NCI-H146 (cell line): ENCODE results near the gene CWF19L1.

Experiments used
- DNase-seq: peaks from one replicate; lab custom pipeline; 2025; lab: John Stamatoyannopoulos, UW

The CWF19L1 gene

GRCh38 chr10:100253041-100253440, 14.4 kb downstream of the CWF19L1 start:
- no peak for DNase-seq

GRCh38 chr10:100248820-100249219, 18.6 kb downstream of the CWF19L1 start:
- DNase-seq: no peak

DNA sequence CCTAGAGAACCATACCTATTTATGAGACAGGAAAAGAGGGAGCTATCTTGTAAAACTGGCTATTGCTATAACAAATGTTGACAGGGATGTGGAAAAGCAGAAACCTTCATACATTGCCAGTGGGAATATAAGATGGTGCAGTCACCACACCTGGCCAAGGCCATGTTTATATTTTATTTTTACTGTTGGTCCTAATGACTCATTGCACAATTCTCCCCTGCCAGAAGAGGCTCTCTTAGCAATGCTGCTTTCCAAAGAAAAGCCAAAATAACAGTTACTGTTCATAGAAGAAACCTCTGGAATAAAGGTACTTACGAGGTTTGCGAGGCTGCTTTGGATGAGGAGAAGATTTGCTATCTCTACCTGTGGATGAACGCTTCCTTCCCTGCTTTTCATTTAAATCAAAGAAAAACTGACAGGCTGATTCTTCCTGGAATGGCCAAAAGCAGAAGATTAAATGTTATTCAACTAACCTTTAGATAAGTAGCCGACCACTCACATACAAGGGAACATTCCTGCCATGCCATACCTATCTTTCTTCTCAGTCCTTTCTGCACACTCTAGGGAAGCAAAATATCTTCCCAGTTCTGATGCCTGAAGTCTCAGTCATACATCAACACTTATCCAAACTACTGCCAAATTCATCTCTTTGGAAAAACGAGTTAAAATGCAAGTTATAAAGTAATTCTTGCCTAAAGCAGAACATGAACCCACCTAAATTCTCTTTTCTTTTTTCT, 21.8 kb downstream of the CWF19L1 start:
- DNase-seq: no peak

DNA sequence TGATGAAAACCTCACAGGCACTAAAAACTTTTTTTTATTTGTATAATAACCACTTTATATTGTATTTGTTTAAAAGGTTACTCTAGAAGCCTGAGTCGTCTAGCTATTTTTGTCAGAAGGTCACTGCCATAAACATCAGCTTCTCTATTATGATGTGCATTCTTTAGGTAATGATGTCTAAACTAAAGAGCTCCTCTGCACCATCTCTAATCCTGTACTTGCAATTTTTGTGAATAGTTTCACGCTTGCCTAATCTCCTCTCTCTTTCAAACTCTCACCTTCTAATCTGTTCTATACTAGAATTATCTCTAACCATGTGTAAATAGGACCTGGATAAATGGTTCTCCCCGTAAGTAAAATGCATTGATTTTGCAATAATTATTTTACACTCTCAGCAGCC, 27.6 kb downstream of the CWF19L1 start:
- no peak for DNase-seq

- no peak for DNase-seq
Measured at GRCh38 chr10:100238429-100238828, 29.0 kb downstream of the CWF19L1 start.

- DNase-seq: no peak
Measured at GRCh38 chr10:100232101-100232500, 35.3 kb downstream of the CWF19L1 start.

GRCh38 chr10:100229819-100230422, 37.5 kb downstream of the CWF19L1 start:
- DNase-seq: no peak

DNA sequence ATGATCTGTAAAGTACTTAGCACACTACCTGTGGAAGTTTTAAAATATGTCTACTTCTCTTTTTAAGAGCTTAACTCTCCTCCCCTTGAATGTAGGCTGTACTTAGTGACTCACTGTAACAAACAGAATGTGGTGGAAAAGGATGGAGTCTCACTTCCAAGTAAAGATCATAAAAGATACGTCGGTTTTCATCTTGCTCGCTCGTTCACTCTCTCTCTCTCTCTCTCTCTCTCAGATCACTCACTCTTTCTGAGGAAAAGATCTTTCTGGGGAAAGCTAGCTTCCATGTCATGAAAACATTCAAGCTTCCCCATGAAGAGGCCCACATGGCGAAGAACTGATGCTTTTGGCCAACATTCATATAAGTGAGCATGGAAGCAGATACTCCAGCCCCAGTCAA, 43.6 kb downstream of the CWF19L1 start:
- DNase-seq: no peak

DNA sequence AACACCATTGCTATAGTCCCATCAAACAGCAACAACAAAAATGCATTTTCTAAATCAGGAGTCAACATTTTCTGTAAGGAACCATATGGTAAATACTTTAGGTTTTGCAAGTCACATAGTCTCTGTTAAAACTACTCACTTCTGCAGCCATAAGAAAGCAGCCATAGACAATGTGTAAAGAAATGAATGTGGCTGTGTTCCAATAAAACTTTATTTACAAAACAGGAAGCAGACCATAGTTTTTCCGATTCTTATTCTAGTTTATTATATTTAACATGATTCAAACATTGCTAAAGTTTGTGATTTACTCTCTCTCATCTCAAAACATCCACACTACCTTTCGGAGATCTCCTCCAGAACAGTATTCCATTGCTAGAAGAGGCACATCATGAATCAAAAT, 44.9 kb downstream of the CWF19L1 start:
- DNase-seq: no peak

- no peak for DNase-seq
Measured at GRCh38 chr10:100216006-100216405, 51.4 kb downstream of the CWF19L1 start.

DNA sequence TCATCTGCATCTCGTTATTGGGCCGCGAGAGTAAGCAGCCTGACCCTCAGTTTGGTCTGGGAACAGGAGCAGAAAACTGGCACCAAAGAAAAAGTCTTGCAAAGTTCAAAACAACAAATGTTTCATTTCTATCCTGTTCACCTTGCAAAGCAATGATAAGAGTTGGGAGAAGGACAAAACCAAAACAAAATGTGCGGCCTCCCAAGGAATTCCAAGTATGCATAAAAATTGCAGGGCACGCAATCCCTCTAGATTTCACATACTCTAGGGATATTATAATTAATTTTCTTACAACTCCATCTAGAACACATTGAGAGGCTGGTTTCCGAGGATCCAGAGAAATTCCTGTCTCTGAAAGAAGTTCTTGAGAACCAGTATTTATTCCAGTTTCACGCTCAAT, 58.1 kb downstream of the CWF19L1 start:
- no peak for DNase-seq

- DNase-seq: no peak
Measured at GRCh38 chr10:100208276-100208675, 59.2 kb downstream of the CWF19L1 start.

GRCh38 chr10:100204370-100204769, 63.1 kb downstream of the CWF19L1 start:
- DNase-seq: no peak

DNA sequence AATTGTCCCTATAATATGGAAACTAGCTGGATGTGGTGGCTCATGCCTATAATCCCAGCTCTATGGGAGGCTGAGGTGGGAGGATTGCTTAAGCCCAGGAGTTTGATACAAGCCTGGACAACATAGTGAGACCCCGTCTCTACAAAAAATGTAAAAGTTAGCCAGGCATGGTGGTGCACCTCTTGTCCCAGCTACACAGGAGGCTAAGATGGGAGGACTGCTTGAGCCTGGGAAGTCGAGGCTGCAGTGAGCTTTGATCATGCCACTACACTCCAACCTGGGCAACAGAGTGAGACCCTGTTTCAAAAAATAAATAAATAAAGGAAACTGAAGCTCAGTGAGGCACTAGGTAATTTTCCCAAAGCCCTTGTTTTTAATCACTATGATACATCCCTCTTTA, 65.9 kb downstream of the CWF19L1 start:
- no peak for DNase-seq

DNA sequence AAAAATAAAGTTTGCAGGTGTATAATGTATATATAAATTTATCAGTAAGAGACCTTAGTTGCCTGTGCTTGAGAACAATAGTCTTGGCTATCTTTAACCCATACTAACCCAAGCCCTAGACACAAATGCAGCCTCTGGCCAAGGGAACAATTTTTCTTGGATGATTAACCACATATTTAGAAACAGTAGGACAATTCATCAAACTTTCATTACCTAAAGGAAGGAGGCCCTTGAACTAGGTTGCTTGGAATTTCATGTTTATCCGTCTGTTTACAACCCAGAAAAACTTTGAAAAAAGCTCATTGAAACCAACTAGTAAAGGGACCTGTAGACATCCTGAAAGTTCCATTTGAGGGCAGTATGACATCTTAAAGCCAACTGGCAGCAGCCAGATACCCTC, 72.7 kb downstream of the CWF19L1 start:
- no peak for DNase-seq

DNA sequence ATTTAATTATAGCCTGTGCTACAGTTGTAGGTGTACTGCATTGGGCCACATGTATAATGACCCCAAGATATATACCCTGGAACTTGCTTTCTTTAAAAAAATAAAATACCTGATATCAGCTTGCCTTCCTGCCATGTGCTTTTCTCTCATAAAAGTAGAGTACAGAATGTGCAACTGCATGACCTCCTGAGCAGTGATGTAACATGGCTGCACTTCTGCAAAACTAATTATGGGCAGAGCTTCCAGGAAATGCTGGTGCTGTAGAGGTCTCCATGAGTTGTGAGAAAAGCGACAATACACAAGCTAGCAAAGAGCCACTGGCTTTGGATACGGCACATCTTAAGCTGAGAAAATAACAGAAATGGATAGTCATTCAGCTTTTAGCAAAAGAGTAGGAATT, 75.1 kb downstream of the CWF19L1 start:
- no peak for DNase-seq

GRCh38 chr10:100186253-100187212, 80.9 kb downstream of the CWF19L1 start:
- peak; percentile 46 for DNase-seq

DNA sequence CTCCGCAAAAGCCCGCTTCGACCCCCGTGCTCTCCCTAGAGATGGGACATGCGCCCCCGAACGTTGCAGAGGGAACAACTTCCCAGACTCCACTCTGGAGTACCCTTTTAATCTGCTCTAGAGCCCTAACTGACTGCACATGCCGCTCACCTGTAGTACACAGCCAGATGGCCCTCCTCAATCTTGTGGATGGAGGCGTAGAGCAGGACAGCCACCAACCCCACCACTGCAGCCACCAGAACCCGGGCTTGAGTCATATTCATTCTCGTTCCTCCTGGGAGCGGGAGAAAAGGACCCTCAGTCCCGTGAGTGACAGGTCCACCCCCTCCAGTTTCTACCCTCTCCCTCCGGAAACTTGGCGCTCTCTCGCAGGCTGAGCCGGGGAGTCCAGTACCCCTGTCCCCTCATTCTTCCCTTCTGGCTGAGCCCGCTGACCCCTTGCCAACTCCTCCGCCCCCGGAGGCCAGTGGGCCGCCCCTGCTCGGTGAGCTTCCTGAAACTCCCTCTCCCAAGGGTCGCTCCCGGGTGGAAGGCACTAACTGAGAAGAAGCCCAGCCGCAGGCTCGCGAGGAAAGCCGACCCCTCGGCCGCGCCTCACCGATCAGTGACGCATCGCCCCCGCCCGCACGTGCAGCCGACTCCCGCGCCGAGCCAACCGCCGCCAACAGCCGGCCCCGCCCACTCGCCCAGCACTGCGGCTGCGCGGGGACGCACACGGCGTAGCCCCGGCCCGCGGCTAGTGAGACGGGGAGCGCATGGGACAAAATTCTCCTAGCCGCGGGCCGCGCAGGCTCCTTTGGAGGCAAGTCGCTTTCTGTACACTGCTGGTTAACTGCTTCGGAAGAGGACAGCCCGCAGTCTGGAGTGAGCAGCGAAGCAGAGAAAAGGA, 81.8 kb downstream of the CWF19L1 start, which contains the start of gene ERLIN1:
ERLIN1 (minus strand) TSS at position 666 of the 889 bp plus-strand sequence; CDS start at position 263, 403 bp downstream.
- peak; percentile 93 for DNase-seq

- peak; percentile 28 for DNase-seq
Measured at GRCh38 chr10:100184840-100185239, 82.6 kb downstream of the CWF19L1 start.

DNA sequence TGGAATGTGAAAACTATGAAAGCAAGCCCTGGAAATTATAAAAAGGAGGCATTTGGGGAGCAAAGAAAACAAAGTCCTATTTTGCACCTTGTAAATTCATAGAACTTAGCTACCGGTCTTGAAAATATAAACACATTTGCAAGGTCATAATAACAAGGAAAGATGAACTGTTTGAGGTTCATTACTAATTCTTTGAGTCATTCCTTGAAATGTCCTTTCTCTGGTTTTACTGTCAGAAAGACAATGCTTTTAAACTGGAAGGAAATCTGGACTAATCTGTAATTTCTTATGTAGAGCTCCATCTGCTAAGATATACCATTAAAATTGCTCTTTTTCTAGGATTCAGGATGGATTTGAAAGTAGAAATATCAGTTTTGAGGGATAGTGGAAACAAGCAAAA, 83.0 kb downstream of the CWF19L1 start:
- DNase-seq: no peak

DNA sequence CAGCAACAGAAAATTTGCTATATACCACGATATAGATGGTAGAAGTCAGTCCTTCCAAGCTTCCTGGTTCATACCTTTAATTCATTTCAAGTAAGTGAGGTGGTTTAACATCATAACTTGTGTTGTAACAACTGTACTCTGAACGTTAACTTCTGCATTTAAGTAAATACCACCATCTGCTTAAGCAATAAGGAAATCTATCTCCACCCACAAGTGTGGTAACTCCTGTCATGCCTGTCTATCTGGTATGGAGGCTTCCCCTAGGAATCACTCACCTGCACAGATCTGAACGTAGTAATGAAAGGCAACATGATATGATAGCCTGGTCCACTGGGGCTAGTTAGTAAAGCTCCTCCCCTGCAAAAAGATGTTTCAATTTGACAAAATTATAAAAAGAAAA, 84.0 kb downstream of the CWF19L1 start:
- DNase-seq: no peak

DNA sequence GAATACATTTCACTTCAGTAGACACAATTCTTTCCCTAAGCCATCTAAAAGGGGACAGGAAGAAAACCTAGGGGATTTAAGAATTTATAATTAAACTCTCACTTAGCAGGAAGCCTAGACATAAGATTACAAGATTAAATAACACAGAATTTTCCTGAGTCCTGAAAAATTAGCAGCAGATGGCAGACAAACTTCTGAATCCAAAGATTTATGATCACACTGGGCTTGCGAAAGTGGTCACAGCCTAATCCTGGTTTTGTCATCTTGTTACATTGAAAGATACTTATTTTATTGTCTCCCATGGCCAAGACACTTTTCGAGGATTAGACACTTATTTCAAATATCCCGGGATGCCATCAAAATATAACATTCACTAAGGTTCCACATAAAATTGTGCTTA, 84.5 kb downstream of the CWF19L1 start:
- no peak for DNase-seq
